ENCODE measurements around the gene CSH2. TPM values are rescaled to one million over a fixed set of nuclear protein-coding genes. Genes with fewer than 3 reads are reported as not detected.
A peak's percentile ranks its signal among the peaks of the same experiment; 100 is the strongest.

The CSH2 gene
- total and polyA plus RNA-seq, 9 of the 15 experiments (the other 6 are each of a cell fraction or from before 2014, with no cell fraction given): not detected

DNA sequence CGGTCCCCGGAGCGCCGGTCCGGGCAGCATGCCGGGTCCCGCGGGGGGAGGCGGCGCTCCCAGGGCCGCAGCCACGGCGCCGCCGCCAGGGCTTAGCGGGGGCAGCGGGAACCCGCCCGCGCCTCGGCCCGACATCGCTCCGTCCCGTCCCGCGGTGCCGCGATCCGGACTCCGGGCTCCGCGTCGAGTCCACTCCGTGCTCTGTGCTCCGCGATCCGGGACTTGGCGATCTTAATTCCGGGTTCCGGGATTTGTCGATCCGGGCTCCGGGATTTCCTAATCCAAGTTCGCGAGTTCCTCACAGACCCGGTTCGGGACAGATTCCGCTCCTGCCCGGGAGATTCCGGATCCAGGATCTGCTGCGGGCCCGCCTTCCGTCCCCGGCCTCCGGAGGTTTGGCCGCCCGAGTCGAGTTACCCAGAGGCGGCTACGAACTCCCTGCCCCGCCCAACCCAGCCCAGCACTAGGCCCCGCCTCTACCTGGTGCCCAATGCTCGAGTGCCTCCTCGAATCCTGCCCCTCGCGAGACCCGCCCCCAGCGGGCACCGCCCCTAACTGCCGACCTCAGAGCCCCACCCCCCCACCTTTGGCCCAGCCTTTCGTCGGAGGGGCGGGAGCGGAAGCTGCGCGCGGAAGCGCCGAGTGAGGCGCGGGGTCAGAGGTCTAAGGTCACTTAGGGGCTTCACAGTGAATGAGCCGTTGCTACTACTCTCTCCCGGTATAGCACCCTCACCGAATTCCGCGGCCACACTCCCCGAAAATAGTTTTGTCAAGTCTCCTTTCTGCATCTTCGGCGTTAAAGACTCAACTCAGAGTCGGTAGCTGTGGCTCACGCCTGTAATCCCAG lies 30.7 kb downstream of the CSH2 start, which contains the start of gene SMARCD2 (continued):
- TF ChIP-seq ZMIZ1 (IDR thresholded peaks at IDR 0.05; ENCODE audit: low read depth in 2 of 2, low read length in 2 of 2): peak in 1 of 2 experiments; percentile 35; a peak in 2 of 4 replicates
- TF ChIP-seq, protein P1, sequence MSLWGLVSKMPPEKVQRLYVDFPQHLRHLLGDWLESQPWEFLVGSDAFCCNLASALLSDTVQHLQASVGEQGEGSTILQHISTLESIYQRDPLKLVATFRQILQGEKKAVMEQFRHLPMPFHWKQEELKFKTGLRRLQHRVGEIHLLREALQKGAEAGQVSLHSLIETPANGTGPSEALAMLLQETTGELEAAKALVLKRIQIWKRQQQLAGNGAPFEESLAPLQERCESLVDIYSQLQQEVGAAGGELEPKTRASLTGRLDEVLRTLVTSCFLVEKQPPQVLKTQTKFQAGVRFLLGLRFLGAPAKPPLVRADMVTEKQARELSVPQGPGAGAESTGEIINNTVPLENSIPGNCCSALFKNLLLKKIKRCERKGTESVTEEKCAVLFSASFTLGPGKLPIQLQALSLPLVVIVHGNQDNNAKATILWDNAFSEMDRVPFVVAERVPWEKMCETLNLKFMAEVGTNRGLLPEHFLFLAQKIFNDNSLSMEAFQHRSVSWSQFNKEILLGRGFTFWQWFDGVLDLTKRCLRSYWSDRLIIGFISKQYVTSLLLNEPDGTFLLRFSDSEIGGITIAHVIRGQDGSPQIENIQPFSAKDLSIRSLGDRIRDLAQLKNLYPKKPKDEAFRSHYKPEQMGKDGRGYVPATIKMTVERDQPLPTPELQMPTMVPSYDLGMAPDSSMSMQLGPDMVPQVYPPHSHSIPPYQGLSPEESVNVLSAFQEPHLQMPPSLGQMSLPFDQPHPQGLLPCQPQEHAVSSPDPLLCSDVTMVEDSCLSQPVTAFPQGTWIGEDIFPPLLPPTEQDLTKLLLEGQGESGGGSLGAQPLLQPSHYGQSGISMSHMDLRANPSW (CRISPR knock-in tag; IDR thresholded peaks at IDR 0.05): peak; percentile 73; the same call in 1 of the 2 replicates
- TF ChIP-seq ZNF444 (CRISPR knock-in tag; IDR thresholded peaks at IDR 0.05): no peak
- TF ChIP-seq ZNF830 (CRISPR knock-in tag; IDR thresholded peaks at IDR 0.05): 0 out of 2 replicates have a peak, but pooled peaks have one; percentile 28
- TF ChIP-seq, protein P2, sequence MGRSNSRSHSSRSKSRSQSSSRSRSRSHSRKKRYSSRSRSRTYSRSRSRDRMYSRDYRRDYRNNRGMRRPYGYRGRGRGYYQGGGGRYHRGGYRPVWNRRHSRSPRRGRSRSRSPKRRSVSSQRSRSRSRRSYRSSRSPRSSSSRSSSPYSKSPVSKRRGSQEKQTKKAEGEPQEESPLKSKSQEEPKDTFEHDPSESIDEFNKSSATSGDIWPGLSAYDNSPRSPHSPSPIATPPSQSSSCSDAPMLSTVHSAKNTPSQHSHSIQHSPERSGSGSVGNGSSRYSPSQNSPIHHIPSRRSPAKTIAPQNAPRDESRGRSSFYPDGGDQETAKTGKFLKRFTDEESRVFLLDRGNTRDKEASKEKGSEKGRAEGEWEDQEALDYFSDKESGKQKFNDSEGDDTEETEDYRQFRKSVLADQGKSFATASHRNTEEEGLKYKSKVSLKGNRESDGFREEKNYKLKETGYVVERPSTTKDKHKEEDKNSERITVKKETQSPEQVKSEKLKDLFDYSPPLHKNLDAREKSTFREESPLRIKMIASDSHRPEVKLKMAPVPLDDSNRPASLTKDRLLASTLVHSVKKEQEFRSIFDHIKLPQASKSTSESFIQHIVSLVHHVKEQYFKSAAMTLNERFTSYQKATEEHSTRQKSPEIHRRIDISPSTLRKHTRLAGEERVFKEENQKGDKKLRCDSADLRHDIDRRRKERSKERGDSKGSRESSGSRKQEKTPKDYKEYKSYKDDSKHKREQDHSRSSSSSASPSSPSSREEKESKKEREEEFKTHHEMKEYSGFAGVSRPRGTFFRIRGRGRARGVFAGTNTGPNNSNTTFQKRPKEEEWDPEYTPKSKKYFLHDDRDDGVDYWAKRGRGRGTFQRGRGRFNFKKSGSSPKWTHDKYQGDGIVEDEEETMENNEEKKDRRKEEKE (IDR thresholded peaks at IDR 0.05; ENCODE audit: borderline replicate concordance in 1 of 2, control insufficient read depth in 1 of 2, low read depth in 2 of 2, low read length in 1 of 2): peak in 1 of 2 experiments; percentile 69; a peak in 2 of 4 replicates
- no peak for TF ChIP-seq ZNF785 (CRISPR knock-in tag; IDR thresholded peaks at IDR 0.05)
- TF ChIP-seq, protein P3, sequence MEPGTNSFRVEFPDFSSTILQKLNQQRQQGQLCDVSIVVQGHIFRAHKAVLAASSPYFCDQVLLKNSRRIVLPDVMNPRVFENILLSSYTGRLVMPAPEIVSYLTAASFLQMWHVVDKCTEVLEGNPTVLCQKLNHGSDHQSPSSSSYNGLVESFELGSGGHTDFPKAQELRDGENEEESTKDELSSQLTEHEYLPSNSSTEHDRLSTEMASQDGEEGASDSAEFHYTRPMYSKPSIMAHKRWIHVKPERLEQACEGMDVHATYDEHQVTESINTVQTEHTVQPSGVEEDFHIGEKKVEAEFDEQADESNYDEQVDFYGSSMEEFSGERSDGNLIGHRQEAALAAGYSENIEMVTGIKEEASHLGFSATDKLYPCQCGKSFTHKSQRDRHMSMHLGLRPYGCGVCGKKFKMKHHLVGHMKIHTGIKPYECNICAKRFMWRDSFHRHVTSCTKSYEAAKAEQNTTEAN (CRISPR knock-in tag; IDR thresholded peaks at IDR 0.05): no peak
- no peak for TF ChIP-seq STAG1 (CRISPR knock-in tag; IDR thresholded peaks at IDR 0.05; ENCODE audit: borderline replicate concordance)
- TF ChIP-seq POLR2AphosphoS5 (IDR thresholded peaks at IDR 0.05; ENCODE audit: control insufficient read depth, insufficient read depth, low read depth, low read length): no peak
- TF ChIP-seq MTA3 (IDR thresholded peaks at IDR 0.05; ENCODE audit: borderline replicate concordance): peak; percentile 91
- TF ChIP-seq ETS1 (conservative IDR thresholded peaks at IDR 0.05; ENCODE audit: control insufficient read depth, low read depth, low read length): peak; percentile 79; the same call in 1 of the 2 replicates
- TF ChIP-seq POU5F1 (IDR thresholded peaks at IDR 0.05; ENCODE audit: borderline replicate concordance, low read depth, low read length, partially characterized antibody): no peak

All from K562 (cell line).